GM12878 (cell line): ENCODE results near the gene GAB1. TPM values are rescaled to one million over a fixed set of nuclear protein-coding genes. Genes with fewer than 3 reads are reported as not detected.

Experiments used
- ATAC-seq: fragments of 200-7000 bp; cut with Tn5 transposase; 3 replicates; pipeline ENCODE4 v1.9.1; 2020; ENCODE audit warnings: mild to moderate bottlenecking, moderate library complexity
- BruUV-seq: library from RNA; stranded (reverse); fragments of 400-500 nt; replicated peaks from 2 replicates; lab custom pipeline; 2021; lab: Mats Ljungman, UMichigan
- CTCF ChIA-PET: fragments of 300-600 bp; sonication (Branson Sonifier 250); formaldehyde crosslinking; extraction: SDS; loops from one replicate; lab custom pipeline; 2021; ENCODE audit warnings: inconsistent platforms; lab: Yijun Ruan, JAX
- POLR2A ChIA-PET: fragments of 350-600 bp; formaldehyde crosslinking; extraction: SDS; loops from one replicate; lab custom pipeline; 2021; ENCODE audit warnings: inconsistent platforms; lab: Charles Lee
- RAD21 ChIA-PET: fragments of 300-600 bp; sonication (Branson Sonifier 250); formaldehyde crosslinking; loops from one replicate; lab custom pipeline; 2023; ENCODE audit warnings: antibody characterized with exemption; ENCODE audit not compliant: unreplicated experiment; lab: Charles Lee
- SMC1A ChIA-PET: fragments of 300-600 bp; sonication (Branson Sonifier 250); formaldehyde crosslinking; loops from one replicate; lab custom pipeline; 2023; ENCODE audit not compliant: unreplicated experiment, uncharacterized antibody; lab: Charles Lee
- DNase-seq: peaks from one replicate; pipeline ENCODE4 v3.0.0-alpha.2; 2011; ENCODE audit warnings: low read depth, low spot score
- FAIRE-seq: peaks from 3 replicates; lab custom pipeline; 2011; peaks lifted over from hg19 to GRCh38; lab: Jason Lieb, UNC
- H2AFZ ChIP-seq: 2 replicates; pipeline ENCODE4 v1.6.0; 2011; ENCODE audit warnings: low read depth, low read length, control low read depth; ENCODE audit not compliant: control insufficient read depth
- H3K27ac ChIP-seq: 2 replicates; pipeline ENCODE4 v1.5.1; 2011; ENCODE audit warnings: control low read depth; ENCODE audit not compliant: control insufficient read depth, insufficient read depth
- H3K27me3 ChIP-seq, 2 experiments: replicated peaks in 1 of 2; 2 replicates each; pipeline versions ENCODE4 v1.6.0 to v1.6.1; 2011; ENCODE audit warnings: low read length in 1 of 2; ENCODE audit not compliant: control insufficient read depth in 2 of 2, insufficient read depth in 2 of 2
- H3K36me3 ChIP-seq, 2 experiments: 2 replicates each; pipeline ENCODE4 v1.5.1; 2011; ENCODE audit warnings: low read length in 1 of 2; ENCODE audit not compliant: control insufficient read depth in 2 of 2, insufficient read depth in 2 of 2
- H3K4me1 ChIP-seq: 2 replicates; pipeline ENCODE4 v1.6.1; 2011; ENCODE audit warnings: mild to moderate bottlenecking, low read length, moderate library complexity, mixed read lengths; ENCODE audit not compliant: control insufficient read depth, insufficient read depth
- H3K4me2 ChIP-seq: 2 replicates; pipeline ENCODE4 v1.6.0; 2011; ENCODE audit warnings: control low read depth; ENCODE audit not compliant: control insufficient read depth, insufficient read depth
- H3K4me3 ChIP-seq: fragments of 200-600 bp; sonication (generic); 2 replicates; pipeline ENCODE4 v1.5.1; 2016
- H3K79me2 ChIP-seq: 2 replicates; pipeline ENCODE4 v1.6.0; 2011; ENCODE audit warnings: low read length; ENCODE audit not compliant: control insufficient read depth, insufficient read depth
- H3K9ac ChIP-seq: 2 replicates; pipeline ENCODE4 v1.8.0; 2011; ENCODE audit warnings: low read length, control low read depth, mixed read lengths; ENCODE audit not compliant: control insufficient read depth, insufficient read depth
- H3K9me3 ChIP-seq: replicated peaks from 3 replicates; pipeline ENCODE4 v1.5.1; 2011; ENCODE audit warnings: mild to moderate bottlenecking, low read length; ENCODE audit not compliant: control insufficient read depth, insufficient read depth
- H4K20me1 ChIP-seq: 2 replicates; pipeline ENCODE4 v1.6.0; 2011; ENCODE audit not compliant: control insufficient read depth, insufficient read depth
- CBX3 ChIP-seq: fragments of 200-600 bp; sonication (generic); IDR thresholded peaks from 2 replicates; pipeline ENCODE4 v1.6.1; 2016; ENCODE audit warnings: low read depth, borderline replicate concordance
- FOXM1 ChIP-seq: IDR thresholded peaks from 2 replicates; pipeline ENCODE4 v1.6.1; 2012; ENCODE audit warnings: low read depth, mild to moderate bottlenecking, inconsistent platforms, low read length, moderate library complexity
- NRF1 ChIP-seq: conservative IDR thresholded peaks from 2 replicates; pipeline ENCODE4 v1.6.1; 2011; ENCODE audit warnings: mild to moderate bottlenecking, low read depth, low read length, improper control_type of control experiment
- PBX3 ChIP-seq: IDR thresholded peaks from 2 replicates; pipeline ENCODE4 v1.6.1; 2011; ENCODE audit warnings: mild to moderate bottlenecking, low read depth, low read length, moderate library complexity; ENCODE audit not compliant: insufficient replicate concordance
- POLR2AphosphoS2 ChIP-seq: IDR thresholded peaks from 2 replicates; pipeline ENCODE4 v1.6.1; 2011; ENCODE audit warnings: low read depth, mild to moderate bottlenecking, low read length, improper control_type of control experiment, moderate library complexity
- RFX5 ChIP-seq: IDR thresholded peaks from 2 replicates; pipeline ENCODE4 v1.6.1; 2011; ENCODE audit warnings: low read depth, low read length, improper control_type of control experiment
- SRF ChIP-seq, 2 experiments: IDR thresholded peaks; 2 replicates each; pipeline ENCODE4 v1.6.1; 2011; ENCODE audit warnings: low read depth in 2 of 2, low read length in 2 of 2, mild to moderate bottlenecking in 1 of 2, moderate library complexity in 1 of 2
- WGBS: methylation state at CpG from one replicate; pipeline ENCODE4 v1.1.6; 2016; ENCODE audit warnings: low lambda C conversion rate; ENCODE audit not compliant: insufficient replicate concordance, insufficient coverage; ENCODE audit errors: missing lambda C conversion rate; 5-methylcytosine and 5-hydroxymethylcytosine counted together
- in situ Hi-C: fragments of 300-500 bp; cut with MboI; formaldehyde crosslinking; loops from 9 replicates; pipeline ENCODE4 v1.14.3; 2018; ENCODE audit warnings: mixed read lengths
- intact Hi-C: fragments of 100-400 bp; cut with micrococcal nuclease; formaldehyde crosslinking; loops from one replicate; pipeline ENCODE4 v1.14.2; 2022; ENCODE audit not compliant: unreplicated experiment
- polyA plus RNA-seq, 11 experiments: library from polyadenylated mRNA; depleted of rRNA in 4 of 11; unstranded in 6 of 11; stranded (reverse) in 5 of 11; fragments of >200 nt; fragmentation: Nextera tagmentation in 4 of 11; fragmentation: Illumina TruSeq in 1 of 11; extraction: Ambion mirVana in 4 of 11; extraction: Trizol in 1 of 11; gene quantifications; 1 replicate in 1 of 11; 2 replicates in 10 of 11; pipeline versions ENCODE4 v1.2.1 to v1.2.3, GENCODE V29; 2011 to 2016; ENCODE audit warnings: inconsistent platforms in 2 of 11, missing spikeins in 2 of 11, low read depth in 1 of 11
- total RNA-seq, 4 experiments: library from RNA; depleted of rRNA in 3 of 4; stranded (reverse); fragments of >200 nt in 3 of 4; fragmentation: Illumina TruSeq in 1 of 4; extraction: Trizol in 1 of 4; gene quantifications; 2 replicates each; pipeline versions ENCODE4 v1.2.1 to v1.2.3, GENCODE V29; 2013 to 2021
- TF ChIP-seq, protein P1 (sequence below): fragments of 450-650 bp; IDR thresholded peaks from 2 replicates; pipeline ENCODE4 v1.6.1; 2017; ENCODE audit warnings: mild to moderate bottlenecking, moderate library complexity
- TF ChIP-seq, protein P2 (sequence below): fragments of 450-650 bp; formaldehyde crosslinking; IDR thresholded peaks from 2 replicates; pipeline ENCODE4 v1.5.0; 2022; ENCODE audit warnings: mild to moderate bottlenecking, missing genetic modification characterization
- TF ChIP-seq, protein P3 (sequence below): fragments of 450-650 bp; formaldehyde crosslinking; IDR thresholded peaks from 2 replicates; pipeline ENCODE4 v1.4.0; 2022; ENCODE audit warnings: mild to moderate bottlenecking, moderate library complexity

GAB1 gene
- total and polyA plus RNA-seq, 10 of the 15 experiments (the other 5 are each of a cell fraction or from before 2014, with no cell fraction given) = 0.37 to 5.3 (median 3.2) TPM

DNA sequence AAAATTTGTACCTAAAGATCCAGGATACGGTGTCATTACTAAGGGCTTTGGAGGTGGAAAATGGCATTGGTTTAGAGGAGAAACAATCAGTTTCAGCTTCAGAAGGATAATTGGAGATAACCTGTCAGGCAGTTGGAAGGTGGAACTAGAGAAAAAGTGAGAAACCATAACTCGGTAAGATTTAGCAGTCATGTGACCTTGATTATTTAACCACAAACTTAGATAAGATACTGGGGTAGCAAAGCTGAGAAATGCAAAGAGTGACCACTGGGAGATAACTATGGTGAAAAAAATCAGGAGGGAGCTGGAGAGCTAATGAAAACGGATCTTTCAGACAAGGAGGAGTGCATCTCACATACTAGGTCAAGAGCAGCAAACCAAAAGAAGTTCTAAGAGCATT is 118.5 kb downstream of the GAB1 start:
- DNase-seq (no peak), FAIRE-seq (no peak), ATAC-seq (no peak)
- H2AFZ ChIP-seq = no peak overlapping the region
- H3K27ac ChIP-seq = no peak overlapping the region
- no peaks in the 10 kb centered on the region for H3K9me3 ChIP-seq
- SMC1A ChIA-PET = interaction anchor here (0.8 to 2.4 kb wide), 7 partner anchors 10 to 228 kb away, joined by 3 to 7 read pairs (median 5); no protein-coding TSS in a partner anchor
- CTCF ChIA-PET = interaction anchor here (1.1 to 1.5 kb wide), 4 partner anchors 14 to 79 kb away, joined by 3 to 9 read pairs (median 4); no protein-coding TSS in a partner anchor
- H3K4me2 ChIP-seq = no peak overlapping the region
- no peaks in the 10 kb centered on the region for H4K20me1 ChIP-seq
- no peaks in the 10 kb centered on the region for H3K27me3 ChIP-seq
- BruUV-seq = no TSS peak
- WGBS = 62% methylated on average over 3 of the region's 3 CpGs
- H3K4me1 ChIP-seq = no peaks in the 10 kb centered on the region
- in situ Hi-C loops (no loop called here), intact Hi-C loops (no loop called here)
- RAD21 ChIA-PET = no interaction called here
- H3K4me3 ChIP-seq = no peak overlapping the region
- no peaks in the 10 kb centered on the region for H3K36me3 ChIP-seq
- no peak overlapping the region for H3K9ac ChIP-seq
- no peaks in the 10 kb centered on the region for H3K79me2 ChIP-seq
- POLR2A ChIA-PET = no interaction called here
- TF ChIP-seq CBX3 (no peak), NRF1 (no peak), POLR2AphosphoS2 (no peak), PBX3 (no peak), SRF (IDR thresholded peaks at IDR 0.05; ENCODE audit: low read depth in 2 of 2, low read length in 2 of 2) (no peak), FOXM1 (no peak), RFX5 (no peak)
- TF ChIP-seq, protein P1, sequence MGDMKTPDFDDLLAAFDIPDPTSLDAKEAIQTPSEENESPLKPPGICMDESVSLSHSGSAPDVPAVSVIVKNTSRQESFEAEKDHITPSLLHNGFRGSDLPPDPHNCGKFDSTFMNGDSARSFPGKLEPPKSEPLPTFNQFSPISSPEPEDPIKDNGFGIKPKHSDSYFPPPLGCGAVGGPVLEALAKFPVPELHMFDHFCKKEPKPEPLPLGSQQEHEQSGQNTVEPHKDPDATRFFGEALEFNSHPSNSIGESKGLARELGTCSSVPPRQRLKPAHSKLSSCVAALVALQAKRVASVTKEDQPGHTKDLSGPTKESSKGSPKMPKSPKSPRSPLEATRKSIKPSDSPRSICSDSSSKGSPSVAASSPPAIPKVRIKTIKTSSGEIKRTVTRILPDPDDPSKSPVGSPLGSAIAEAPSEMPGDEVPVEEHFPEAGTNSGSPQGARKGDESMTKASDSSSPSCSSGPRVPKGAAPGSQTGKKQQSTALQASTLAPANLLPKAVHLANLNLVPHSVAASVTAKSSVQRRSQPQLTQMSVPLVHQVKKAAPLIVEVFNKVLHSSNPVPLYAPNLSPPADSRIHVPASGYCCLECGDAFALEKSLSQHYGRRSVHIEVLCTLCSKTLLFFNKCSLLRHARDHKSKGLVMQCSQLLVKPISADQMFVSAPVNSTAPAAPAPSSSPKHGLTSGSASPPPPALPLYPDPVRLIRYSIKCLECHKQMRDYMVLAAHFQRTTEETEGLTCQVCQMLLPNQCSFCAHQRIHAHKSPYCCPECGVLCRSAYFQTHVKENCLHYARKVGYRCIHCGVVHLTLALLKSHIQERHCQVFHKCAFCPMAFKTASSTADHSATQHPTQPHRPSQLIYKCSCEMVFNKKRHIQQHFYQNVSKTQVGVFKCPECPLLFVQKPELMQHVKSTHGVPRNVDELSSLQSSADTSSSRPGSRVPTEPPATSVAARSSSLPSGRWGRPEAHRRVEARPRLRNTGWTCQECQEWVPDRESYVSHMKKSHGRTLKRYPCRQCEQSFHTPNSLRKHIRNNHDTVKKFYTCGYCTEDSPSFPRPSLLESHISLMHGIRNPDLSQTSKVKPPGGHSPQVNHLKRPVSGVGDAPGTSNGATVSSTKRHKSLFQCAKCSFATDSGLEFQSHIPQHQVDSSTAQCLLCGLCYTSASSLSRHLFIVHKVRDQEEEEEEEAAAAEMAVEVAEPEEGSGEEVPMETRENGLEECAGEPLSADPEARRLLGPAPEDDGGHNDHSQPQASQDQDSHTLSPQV = no peak
- TF ChIP-seq, protein P2, sequence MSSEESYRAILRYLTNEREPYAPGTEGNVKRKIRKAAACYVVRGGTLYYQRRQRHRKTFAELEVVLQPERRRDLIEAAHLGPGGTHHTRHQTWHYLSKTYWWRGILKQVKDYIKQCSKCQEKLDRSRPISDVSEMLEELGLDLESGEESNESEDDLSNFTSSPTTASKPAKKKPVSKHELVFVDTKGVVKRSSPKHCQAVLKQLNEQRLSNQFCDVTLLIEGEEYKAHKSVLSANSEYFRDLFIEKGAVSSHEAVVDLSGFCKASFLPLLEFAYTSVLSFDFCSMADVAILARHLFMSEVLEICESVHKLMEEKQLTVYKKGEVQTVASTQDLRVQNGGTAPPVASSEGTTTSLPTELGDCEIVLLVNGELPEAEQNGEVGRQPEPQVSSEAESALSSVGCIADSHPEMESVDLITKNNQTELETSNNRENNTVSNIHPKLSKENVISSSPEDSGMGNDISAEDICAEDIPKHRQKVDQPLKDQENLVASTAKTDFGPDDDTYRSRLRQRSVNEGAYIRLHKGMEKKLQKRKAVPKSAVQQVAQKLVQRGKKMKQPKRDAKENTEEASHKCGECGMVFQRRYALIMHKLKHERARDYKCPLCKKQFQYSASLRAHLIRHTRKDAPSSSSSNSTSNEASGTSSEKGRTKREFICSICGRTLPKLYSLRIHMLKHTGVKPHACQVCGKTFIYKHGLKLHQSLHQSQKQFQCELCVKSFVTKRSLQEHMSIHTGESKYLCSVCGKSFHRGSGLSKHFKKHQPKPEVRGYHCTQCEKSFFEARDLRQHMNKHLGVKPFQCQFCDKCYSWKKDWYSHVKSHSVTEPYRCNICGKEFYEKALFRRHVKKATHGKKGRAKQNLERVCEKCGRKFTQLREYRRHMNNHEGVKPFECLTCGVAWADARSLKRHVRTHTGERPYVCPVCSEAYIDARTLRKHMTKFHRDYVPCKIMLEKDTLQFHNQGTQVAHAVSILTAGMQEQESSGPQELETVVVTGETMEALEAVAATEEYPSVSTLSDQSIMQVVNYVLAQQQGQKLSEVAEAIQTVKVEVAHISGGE (CRISPR knock-in tag) = no peak
- TF ChIP-seq, protein P3, sequence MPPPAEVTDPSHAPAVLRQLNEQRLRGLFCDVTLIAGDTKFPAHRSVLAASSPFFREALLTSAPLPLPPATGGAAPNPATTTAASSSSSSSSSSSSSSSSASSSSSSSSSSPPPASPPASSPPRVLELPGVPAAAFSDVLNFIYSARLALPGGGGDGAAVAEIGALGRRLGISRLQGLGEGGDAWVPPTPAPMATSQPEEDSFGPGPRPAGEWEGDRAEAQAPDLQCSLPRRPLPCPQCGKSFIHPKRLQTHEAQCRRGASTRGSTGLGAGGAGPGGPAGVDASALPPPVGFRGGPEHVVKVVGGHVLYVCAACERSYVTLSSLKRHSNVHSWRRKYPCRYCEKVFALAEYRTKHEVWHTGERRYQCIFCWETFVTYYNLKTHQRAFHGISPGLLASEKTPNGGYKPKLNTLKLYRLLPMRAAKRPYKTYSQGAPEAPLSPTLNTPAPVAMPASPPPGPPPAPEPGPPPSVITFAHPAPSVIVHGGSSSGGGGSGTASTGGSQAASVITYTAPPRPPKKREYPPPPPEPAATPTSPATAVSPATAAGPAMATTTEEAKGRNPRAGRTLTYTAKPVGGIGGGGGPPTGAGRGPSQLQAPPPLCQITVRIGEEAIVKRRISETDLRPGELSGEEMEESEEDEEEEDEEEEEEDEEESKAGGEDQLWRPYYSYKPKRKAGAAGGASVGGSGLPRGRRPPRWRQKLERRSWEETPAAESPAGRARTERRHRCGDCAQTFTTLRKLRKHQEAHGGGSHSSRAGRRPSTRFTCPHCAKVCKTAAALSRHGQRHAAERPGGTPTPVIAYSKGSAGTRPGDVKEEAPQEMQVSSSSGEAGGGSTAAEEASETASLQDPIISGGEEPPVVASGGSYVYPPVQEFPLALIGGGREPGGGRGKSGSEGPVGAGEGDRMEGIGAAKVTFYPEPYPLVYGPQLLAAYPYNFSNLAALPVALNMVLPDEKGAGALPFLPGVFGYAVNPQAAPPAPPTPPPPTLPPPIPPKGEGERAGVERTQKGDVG (CRISPR knock-in tag) = no peak
